Vagina (tissue), 2 donors: ENCODE data around the gene WWOX.

ENCODE experiments used
- CTCF ChIP-seq, 3 experiments: fragments of 450-650 bp in 2 of 3; fragments of 200-600 bp in 1 of 3; sonication (generic) in 1 of 3; IDR thresholded peaks; one replicate each; pipeline ENCODE4 v1.5.1; 2017 to 2019; ENCODE audit warnings: antibody characterized with exemption in 3 of 3, mild to moderate bottlenecking in 2 of 3, moderate library complexity in 2 of 3
- POLR2A ChIP-seq, 2 donors: fragments of 450-650 bp; IDR thresholded peaks; one replicate each; pipeline ENCODE4 v1.6.1; 2017; ENCODE audit warnings: antibody characterized with exemption in 2 of 2, mild to moderate bottlenecking in 2 of 2, moderate library complexity in 2 of 2
- POLR2AphosphoS5 ChIP-seq, 2 donors: sonication (generic); formaldehyde crosslinking; IDR thresholded peaks; one replicate each; pipeline ENCODE4 v1.9.0; 2017; ENCODE audit warnings: antibody characterized with exemption in 2 of 2, mild to moderate bottlenecking in 2 of 2, low read depth in 1 of 2; ENCODE audit not compliant: insufficient read depth in 1 of 2

GRCh38 chr16:78791926-78792325, 692.5 kb downstream of the WWOX start:
- TF ChIP-seq POLR2AphosphoS5 (IDR thresholded peaks at IDR 0.05; ENCODE audit: insufficient read depth in 1 of 2, low read depth in 1 of 2): no peak
- no peak for TF ChIP-seq CTCF (IDR thresholded peaks at IDR 0.05)
- no peak for TF ChIP-seq POLR2A (IDR thresholded peaks at IDR 0.05)
